GM18909 (cell line): Measurements from ENCODE around the gene SLC5A10.
"Not testable (repeated sequence)": the region's sequence is repeated elsewhere in the genome, so short reads cannot be mapped to it uniquely, and the experiment has no call there.

Experiments
- ATAC-seq: cut with Tn5 transposase; IDR thresholded peaks from one replicate; pipeline ENCODE4 v1.9.1; 2021; ENCODE audit warnings: mild to moderate bottlenecking; ENCODE audit not compliant: unreplicated experiment, poor library complexity

Gene SLC5A10

GRCh38 chr17:19015428-19015827 is 63.5 kb downstream of the SLC5A10 start:
- no peak for ATAC-seq

- ATAC-seq, result no peak
Measured at GRCh38 chr17:19016297-19016696, 64.3 kb downstream of the SLC5A10 start.

GRCh38 chr17:19016881-19017280 is 64.9 kb downstream of the SLC5A10 start:
- ATAC-seq, result no peak

- no peak for ATAC-seq
Measured at GRCh38 chr17:19017401-19017800, 65.4 kb downstream of the SLC5A10 start.

GRCh38 chr17:19017804-19018599 is 66.0 kb downstream of the SLC5A10 start:
- ATAC-seq, result no peak

GRCh38 chr17:19018600-19018950 is 66.6 kb downstream of the SLC5A10 start:
- no peak for ATAC-seq

- ATAC-seq, result no peak
Measured at GRCh38 chr17:19019041-19019941, 67.3 kb downstream of the SLC5A10 start.

- ATAC-seq, result no peak
Measured at GRCh38 chr17:19020016-19020415, 68.1 kb downstream of the SLC5A10 start.

- not testable (repeated sequence) for ATAC-seq
Measured at GRCh38 chr17:19021011-19021621, 69.2 kb downstream of the SLC5A10 start.

- ATAC-seq, result no peak
Measured at GRCh38 chr17:19021622-19022083, 69.7 kb downstream of the SLC5A10 start.

GRCh38 chr17:19022128-19022527 is 70.2 kb downstream of the SLC5A10 start:
- ATAC-seq, result no peak

GRCh38 chr17:19022747-19023146 is 70.8 kb downstream of the SLC5A10 start:
- no peak for ATAC-seq

- ATAC-seq, result no peak
Measured at GRCh38 chr17:19023209-19023999, 71.4 kb downstream of the SLC5A10 start.

GRCh38 chr17:19024101-19025078 is 72.4 kb downstream of the SLC5A10 start:
- no peak for ATAC-seq

- ATAC-seq, result not testable (repeated sequence)
Measured at GRCh38 chr17:19028671-19029070, 76.7 kb downstream of the SLC5A10 start.

- ATAC-seq, result not testable (repeated sequence)
Measured at GRCh38 chr17:19029740-19030139, 77.8 kb downstream of the SLC5A10 start.

- ATAC-seq, result not testable (repeated sequence)
Measured at GRCh38 chr17:19030771-19031449, 78.9 kb downstream of the SLC5A10 start.

GRCh38 chr17:19031729-19032128 is 79.8 kb downstream of the SLC5A10 start:
- peak; percentile 44 for ATAC-seq
